HCT116 (cell line): Measurements from ENCODE around the gene BNC1. TPM values are rescaled to one million over a fixed set of nuclear protein-coding genes. Genes with fewer than 3 reads are reported as not detected.

ENCODE experiments used
- ATAC-seq: fragments of 200-7000 bp; cut with Tn5 transposase; 2 replicates; pipeline ENCODE4 v1.9.1; 2020; ENCODE audit warnings: mild to moderate bottlenecking, moderate library complexity
- BruUV-seq: library from RNA; stranded (reverse); fragments of 400-500 nt; replicated peaks from 2 replicates; lab custom pipeline; 2021; lab: Mats Ljungman, UMichigan
- CTCF ChIA-PET: fragments of 300-600 bp; sonication (Branson Sonifier 250); formaldehyde crosslinking; loops from one replicate; lab custom pipeline; 2021; ENCODE audit warnings: antibody characterized with exemption; lab: Charles Lee
- POLR2A ChIA-PET: fragments of 300-600, 350-600 bp; sonication (Branson Sonifier 250); formaldehyde crosslinking; loops from one replicate; lab custom pipeline; 2021; ENCODE audit warnings: antibody characterized with exemption; lab: Charles Lee
- RAD21 ChIA-PET, 2 experiments: fragments of 300-600 bp; sonication (Branson Sonifier 250); formaldehyde crosslinking; loops; one replicate each; lab custom pipeline; 2023; ENCODE audit warnings: low total read pairs in 2 of 2; ENCODE audit not compliant: uncharacterized antibody in 2 of 2, unreplicated experiment in 2 of 2, low non-redundant PET in 1 of 2; lab: Charles Lee
- DNase-seq: peaks from one replicate; pipeline ENCODE4 v3.0.0-alpha.2; 2010; ENCODE audit warnings: low read depth, low spot score
- H2AFZ ChIP-seq: fragments of 200-600 bp; shearing (Covaris generic), sonication (generic); 2 replicates; pipeline ENCODE4 v1.6.1; 2017; ENCODE audit warnings: low read depth, mixed run types, mixed read lengths, antibody characterized with exemption, low read length; ENCODE audit not compliant: poor library complexity, severe bottlenecking
- H3K27ac ChIP-seq: 2 replicates; pipeline ENCODE4 v1.5.1; 2012; ENCODE audit warnings: low read depth, low read length
- H3K27me3 ChIP-seq: fragments of 200-600 bp; sonication (generic); 2 replicates; pipeline ENCODE4 v1.6.1; 2016; ENCODE audit warnings: mixed run types, low read length, mixed read lengths; ENCODE audit not compliant: insufficient read depth
- H3K36me3 ChIP-seq, 2 experiments: fragments of 200-500 bp in 1 of 2; fragments of 200-600 bp in 1 of 2; sonication (Bioruptor generic) in 1 of 2; sonication (generic) in 1 of 2; 2 replicates each; pipeline versions ENCODE4 v1.5.1 to v1.6.1; 2014 to 2016; ENCODE audit warnings: low read length in 2 of 2, inconsistent platforms in 1 of 2, mixed read lengths in 1 of 2, mixed run types in 1 of 2; ENCODE audit not compliant: insufficient read depth in 2 of 2, control insufficient read depth in 1 of 2
- H3K4me1 ChIP-seq, 2 experiments: fragments of 200-600 bp in 1 of 2; sonication (generic) in 1 of 2; 2 replicates each; pipeline versions ENCODE4 v1.5.1 to v1.6.1; 2012 to 2017; ENCODE audit warnings: low read length in 2 of 2, inconsistent platforms in 1 of 2, mild to moderate bottlenecking in 1 of 2, mixed read lengths in 1 of 2, mixed run types in 1 of 2, moderate library complexity in 1 of 2; ENCODE audit not compliant: insufficient read depth in 2 of 2, control insufficient read depth in 1 of 2
- H3K4me2 ChIP-seq: fragments of 200-600 bp; sonication (generic); 2 replicates; pipeline ENCODE4 v1.6.1; 2017; ENCODE audit warnings: mixed run types, low read length, mixed read lengths
- H3K4me3 ChIP-seq, 2 experiments: fragments of 200-600 bp in 1 of 2; sonication (generic) in 1 of 2; replicated peaks in 1 of 2; 2 replicates each; pipeline ENCODE4 v1.5.1; 2011 to 2016; ENCODE audit warnings: low read length in 2 of 2, control low read depth in 1 of 2, low read depth in 1 of 2, mild to moderate bottlenecking in 1 of 2, mixed read lengths in 1 of 2, mixed run types in 1 of 2
- H3K79me2 ChIP-seq: fragments of 200-600 bp; sonication (generic); 2 replicates; pipeline ENCODE4 v1.6.1; 2017; ENCODE audit warnings: mild to moderate bottlenecking, mixed run types, low read length, moderate library complexity, mixed read lengths; ENCODE audit not compliant: insufficient read depth
- H3K9ac ChIP-seq: fragments of 200-600 bp; sonication (generic); 2 replicates; pipeline ENCODE4 v1.6.1; 2016; ENCODE audit warnings: low read length, mixed read lengths
- H3K9me2 ChIP-seq: fragments of 200-600 bp; sonication (generic), shearing (Covaris generic); 2 replicates; pipeline ENCODE4 v1.6.1; 2017; ENCODE audit warnings: mixed run types, mild to moderate bottlenecking, moderate library complexity; ENCODE audit not compliant: insufficient read depth
- H3K9me3 ChIP-seq, 2 experiments: fragments of 200-500 bp in 1 of 2; fragments of 200-600 bp in 1 of 2; sonication (Bioruptor generic) in 1 of 2; sonication (generic) in 1 of 2; 2 replicates each; pipeline ENCODE4 v1.6.1; 2014 to 2017; ENCODE audit warnings: low read length in 2 of 2, mixed read lengths in 2 of 2, inconsistent platforms in 1 of 2, low read depth in 1 of 2, mild to moderate bottlenecking in 1 of 2, mixed run types in 1 of 2, moderate library complexity in 1 of 2; ENCODE audit not compliant: control insufficient read depth in 1 of 2, insufficient read depth in 1 of 2
- H4K20me1 ChIP-seq: fragments of 200-600 bp; sonication (generic), shearing (Covaris generic); 2 replicates; pipeline ENCODE4 v1.6.1; 2017; ENCODE audit warnings: mixed run types, mild to moderate bottlenecking, moderate library complexity; ENCODE audit not compliant: insufficient read depth
- CBX3 ChIP-seq: IDR thresholded peaks from 2 replicates; pipeline ENCODE4 v1.6.1; 2012; ENCODE audit warnings: low read depth
- EGR1 ChIP-seq: IDR thresholded peaks from 2 replicates; pipeline ENCODE4 v1.6.1; 2012; ENCODE audit warnings: low read depth
- EZH2 ChIP-seq: fragments of 200-600 bp; sonication (generic); IDR thresholded peaks from 2 replicates; pipeline ENCODE4 v1.6.1; 2017; ENCODE audit warnings: antibody characterized with exemption, mixed run types
- FOSL1 ChIP-seq: IDR thresholded peaks from 2 replicates; pipeline ENCODE4 v1.6.1; 2012; ENCODE audit warnings: low read depth
- POLR2AphosphoS5 ChIP-seq: IDR thresholded peaks from 2 replicates; pipeline ENCODE4 v1.6.1; 2011; ENCODE audit warnings: mild to moderate bottlenecking, low read depth, low read length, moderate library complexity
- SIN3A ChIP-seq: IDR thresholded peaks from 2 replicates; pipeline ENCODE4 v1.6.1; 2012; ENCODE audit warnings: low read depth
- TCF7L2 ChIP-seq: IDR thresholded peaks from 2 replicates; pipeline ENCODE4 v1.7.0; 2011; ENCODE audit warnings: borderline replicate concordance, inconsistent platforms; ENCODE audit not compliant: insufficient read depth, insufficient read length; ENCODE audit errors: extremely low read depth
- YY1 ChIP-seq: IDR thresholded peaks from 2 replicates; pipeline ENCODE4 v1.6.1; 2011; ENCODE audit warnings: low read length, low read depth, moderate library complexity, mild to moderate bottlenecking; ENCODE audit not compliant: insufficient replicate concordance; ENCODE audit errors: extremely low read depth
- ZFX ChIP-seq: fragments of 450-650 bp; IDR thresholded peaks from 2 replicates; pipeline ENCODE4 v1.6.1; 2017
- ZNF274 ChIP-seq: fragments of 200-500 bp; sonication (Bioruptor generic); IDR thresholded peaks from 2 replicates; pipeline ENCODE4 v1.6.1; 2014; ENCODE audit warnings: mild to moderate bottlenecking, low read depth, low read length, inconsistent platforms
- intact Hi-C: fragments of 100-400 bp; cut with micrococcal nuclease; formaldehyde crosslinking; loops from 2 replicates; pipeline ENCODE4 v1.10.0; 2022
- total RNA-seq: library from RNA; stranded (reverse); gene quantifications from one replicate; pipeline ENCODE4 v1.2.1, GENCODE V29; 2021; ENCODE audit not compliant: unreplicated experiment
- TF ChIP-seq, protein P1 (sequence below), 3 experiments: fragments of 200-600 bp in 1 of 3; sonication (generic) in 1 of 3; IDR thresholded peaks in 2 of 3; conservative IDR thresholded peaks in 1 of 3; 2 replicates each; pipeline ENCODE4 v1.5.1; 2012 to 2017; ENCODE audit warnings: low read depth in 2 of 3, low read length in 2 of 3, antibody characterized with exemption in 1 of 3, borderline replicate concordance in 1 of 3, control low read depth in 1 of 3, mild to moderate bottlenecking in 1 of 3, mixed read lengths in 1 of 3, mixed run types in 1 of 3, moderate library complexity in 1 of 3; ENCODE audit not compliant: insufficient read depth in 1 of 3
- TF ChIP-seq, protein P2 (sequence below): IDR thresholded peaks from 2 replicates; pipeline ENCODE4 v1.6.1; 2011; ENCODE audit warnings: mild to moderate bottlenecking, low read length, moderate library complexity; ENCODE audit not compliant: insufficient replicate concordance; ENCODE audit errors: extremely low read depth
- TF ChIP-seq, protein P3 (sequence below): IDR thresholded peaks from 2 replicates; pipeline ENCODE4 v1.6.1; 2012

Gene BNC1
- total RNA-seq, 1 experiment from 2014 or later = not detected

DNA sequence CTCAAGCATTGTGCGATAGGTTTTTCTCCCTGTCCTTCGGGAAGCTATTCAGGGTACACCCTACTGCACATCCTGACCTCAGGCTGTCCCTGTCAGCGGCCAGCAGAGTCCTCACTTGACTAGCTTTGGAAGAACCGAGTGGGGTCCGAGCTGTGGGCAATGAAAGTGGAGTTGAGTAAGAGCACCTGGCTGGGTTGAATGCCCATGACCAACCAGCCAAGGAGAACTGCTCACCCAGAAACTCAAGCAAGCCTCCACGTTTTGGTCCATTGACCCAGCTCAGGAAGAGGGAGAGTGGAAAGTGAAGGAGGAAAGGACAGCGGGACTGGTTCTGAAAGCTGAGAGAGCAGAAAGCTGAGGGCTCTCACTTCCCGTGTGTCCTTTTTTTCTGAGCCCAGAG lies 40.8 kb downstream of the BNC1 start:
- H3K4me2 ChIP-seq = no peak overlapping the region
- POLR2A ChIA-PET = no interaction called here
- H3K27ac ChIP-seq = no peak overlapping the region

More for the DNA sequence above, 40.8 kb downstream of the BNC1 start:
- Histone ChIP-seq H3K9ac (no peak overlapping the region), H3K79me2 (no peaks in the 10 kb centered on the region), H3K4me1 (no peaks in the 10 kb centered on the region), H3K36me3 (no peaks in the 10 kb centered on the region), H4K20me1 (no peaks in the 10 kb centered on the region), H2AFZ (no peak overlapping the region), H3K4me3 (no peak overlapping the region), H3K27me3 (no peaks in the 10 kb centered on the region), H3K9me2 (no peaks in the 10 kb centered on the region), H3K9me3 (no peaks in the 10 kb centered on the region)
- DNase-seq (no peak), ATAC-seq (no peak)
- no TSS peak for BruUV-seq
- CTCF ChIA-PET = no interaction called here
- intact Hi-C loops = loop anchor here (10.0 kb wide), 1 partner anchor 481 kb away; no protein-coding TSS in a partner anchor
- RAD21 ChIA-PET = no interaction called here
- TF ChIP-seq, protein P1, sequence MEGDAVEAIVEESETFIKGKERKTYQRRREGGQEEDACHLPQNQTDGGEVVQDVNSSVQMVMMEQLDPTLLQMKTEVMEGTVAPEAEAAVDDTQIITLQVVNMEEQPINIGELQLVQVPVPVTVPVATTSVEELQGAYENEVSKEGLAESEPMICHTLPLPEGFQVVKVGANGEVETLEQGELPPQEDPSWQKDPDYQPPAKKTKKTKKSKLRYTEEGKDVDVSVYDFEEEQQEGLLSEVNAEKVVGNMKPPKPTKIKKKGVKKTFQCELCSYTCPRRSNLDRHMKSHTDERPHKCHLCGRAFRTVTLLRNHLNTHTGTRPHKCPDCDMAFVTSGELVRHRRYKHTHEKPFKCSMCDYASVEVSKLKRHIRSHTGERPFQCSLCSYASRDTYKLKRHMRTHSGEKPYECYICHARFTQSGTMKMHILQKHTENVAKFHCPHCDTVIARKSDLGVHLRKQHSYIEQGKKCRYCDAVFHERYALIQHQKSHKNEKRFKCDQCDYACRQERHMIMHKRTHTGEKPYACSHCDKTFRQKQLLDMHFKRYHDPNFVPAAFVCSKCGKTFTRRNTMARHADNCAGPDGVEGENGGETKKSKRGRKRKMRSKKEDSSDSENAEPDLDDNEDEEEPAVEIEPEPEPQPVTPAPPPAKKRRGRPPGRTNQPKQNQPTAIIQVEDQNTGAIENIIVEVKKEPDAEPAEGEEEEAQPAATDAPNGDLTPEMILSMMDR (IDR thresholded peaks at IDR 0.05 in 2 of 3, conservative IDR thresholded peaks at IDR 0.05 in 1 of 3; ENCODE audit: borderline replicate concordance in 1 of 3, insufficient read depth in 1 of 3, low read depth in 2 of 3, low read length in 2 of 3) = no peak
- TF ChIP-seq SIN3A (no peak), ZNF274 (no peak), EZH2 (no peak), FOSL1 (no peak), CBX3 (no peak), ZFX (no peak), TCF7L2 (no peak), EGR1 (no peak), YY1 (no peak), POLR2AphosphoS5 (no peak)
- TF ChIP-seq, protein P2, sequence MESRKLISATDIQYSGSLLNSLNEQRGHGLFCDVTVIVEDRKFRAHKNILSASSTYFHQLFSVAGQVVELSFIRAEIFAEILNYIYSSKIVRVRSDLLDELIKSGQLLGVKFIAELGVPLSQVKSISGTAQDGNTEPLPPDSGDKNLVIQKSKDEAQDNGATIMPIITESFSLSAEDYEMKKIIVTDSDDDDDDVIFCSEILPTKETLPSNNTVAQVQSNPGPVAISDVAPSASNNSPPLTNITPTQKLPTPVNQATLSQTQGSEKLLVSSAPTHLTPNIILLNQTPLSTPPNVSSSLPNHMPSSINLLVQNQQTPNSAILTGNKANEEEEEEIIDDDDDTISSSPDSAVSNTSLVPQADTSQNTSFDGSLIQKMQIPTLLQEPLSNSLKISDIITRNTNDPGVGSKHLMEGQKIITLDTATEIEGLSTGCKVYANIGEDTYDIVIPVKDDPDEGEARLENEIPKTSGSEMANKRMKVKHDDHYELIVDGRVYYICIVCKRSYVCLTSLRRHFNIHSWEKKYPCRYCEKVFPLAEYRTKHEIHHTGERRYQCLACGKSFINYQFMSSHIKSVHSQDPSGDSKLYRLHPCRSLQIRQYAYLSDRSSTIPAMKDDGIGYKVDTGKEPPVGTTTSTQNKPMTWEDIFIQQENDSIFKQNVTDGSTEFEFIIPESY = no peak
- TF ChIP-seq, protein P3, sequence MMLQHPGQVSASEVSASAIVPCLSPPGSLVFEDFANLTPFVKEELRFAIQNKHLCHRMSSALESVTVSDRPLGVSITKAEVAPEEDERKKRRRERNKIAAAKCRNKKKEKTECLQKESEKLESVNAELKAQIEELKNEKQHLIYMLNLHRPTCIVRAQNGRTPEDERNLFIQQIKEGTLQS = no peak
- TF ChIP-seq, all 23 proteins: peak for 0
